Fibroblast of lung (primary cell): Measurements from ENCODE around the gene LHFPL2.

Experiments
- EZH2 ChIP-seq: IDR thresholded peaks from 2 replicates; pipeline ENCODE4 v1.5.1; 2012; ENCODE audit warnings: low read length, control low read depth, mild to moderate bottlenecking; ENCODE audit errors: missing control alignments
- TF ChIP-seq, protein P1 (sequence below), 2 donors: IDR thresholded peaks in 1 of 2; conservative IDR thresholded peaks in 1 of 2; 1 replicate in 1 of 2; 2 replicates in 1 of 2; pipeline ENCODE4 v1.5.1; 2011 to 2012; ENCODE audit warnings: low read length in 2 of 2, control low read depth in 1 of 2, inconsistent platforms in 1 of 2, low read depth in 1 of 2, mild to moderate bottlenecking in 1 of 2

DNA sequence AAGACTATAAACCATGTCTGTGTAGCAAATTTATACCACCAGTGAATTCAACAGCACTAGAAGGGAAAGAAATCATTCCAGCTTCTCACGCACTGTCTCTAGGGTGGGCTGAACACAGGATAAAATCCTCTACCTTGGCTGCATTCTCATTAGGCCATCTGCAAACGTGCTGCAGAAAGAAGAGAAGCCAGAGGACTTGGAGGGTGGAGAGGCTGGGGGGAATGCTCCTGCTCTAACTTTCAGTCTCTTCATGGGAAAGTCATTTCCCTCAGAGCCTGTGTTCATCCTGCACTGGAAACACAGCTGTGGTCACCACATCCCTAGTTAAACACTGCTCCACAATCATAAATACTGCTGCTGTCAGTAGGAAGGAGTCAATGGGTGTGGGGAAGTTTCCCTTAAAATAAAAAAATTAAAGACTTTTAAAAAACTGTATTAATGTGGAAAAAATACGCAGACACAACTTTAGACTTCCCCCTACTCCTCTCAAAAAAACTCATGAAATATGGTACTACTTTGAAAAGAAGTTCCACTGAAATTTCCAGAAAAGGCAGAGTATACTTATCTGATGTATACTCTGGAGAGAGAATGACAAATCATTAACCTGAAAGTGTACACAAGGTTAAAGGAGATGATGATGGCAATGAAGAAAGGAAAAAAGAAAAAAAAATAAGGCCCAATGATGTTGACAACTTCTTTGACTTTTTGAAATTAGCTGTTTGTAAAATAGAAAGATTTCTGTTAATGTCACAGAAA lies 46.8 kb downstream of the LHFPL2 start:
- TF ChIP-seq, protein P1, sequence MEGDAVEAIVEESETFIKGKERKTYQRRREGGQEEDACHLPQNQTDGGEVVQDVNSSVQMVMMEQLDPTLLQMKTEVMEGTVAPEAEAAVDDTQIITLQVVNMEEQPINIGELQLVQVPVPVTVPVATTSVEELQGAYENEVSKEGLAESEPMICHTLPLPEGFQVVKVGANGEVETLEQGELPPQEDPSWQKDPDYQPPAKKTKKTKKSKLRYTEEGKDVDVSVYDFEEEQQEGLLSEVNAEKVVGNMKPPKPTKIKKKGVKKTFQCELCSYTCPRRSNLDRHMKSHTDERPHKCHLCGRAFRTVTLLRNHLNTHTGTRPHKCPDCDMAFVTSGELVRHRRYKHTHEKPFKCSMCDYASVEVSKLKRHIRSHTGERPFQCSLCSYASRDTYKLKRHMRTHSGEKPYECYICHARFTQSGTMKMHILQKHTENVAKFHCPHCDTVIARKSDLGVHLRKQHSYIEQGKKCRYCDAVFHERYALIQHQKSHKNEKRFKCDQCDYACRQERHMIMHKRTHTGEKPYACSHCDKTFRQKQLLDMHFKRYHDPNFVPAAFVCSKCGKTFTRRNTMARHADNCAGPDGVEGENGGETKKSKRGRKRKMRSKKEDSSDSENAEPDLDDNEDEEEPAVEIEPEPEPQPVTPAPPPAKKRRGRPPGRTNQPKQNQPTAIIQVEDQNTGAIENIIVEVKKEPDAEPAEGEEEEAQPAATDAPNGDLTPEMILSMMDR (conservative IDR thresholded peaks at IDR 0.05 in 1 of 2, IDR thresholded peaks at IDR 0.05 in 1 of 2; ENCODE audit: low read depth in 1 of 2, low read length in 2 of 2) = no peak
- no peak for TF ChIP-seq EZH2
